ENCODE data around the gene FKBP5.
"Not testable (repeated sequence)": the region's sequence is repeated elsewhere in the genome, so short reads cannot be mapped to it uniquely, and the experiment has no call there.

Gene FKBP5

DNA sequence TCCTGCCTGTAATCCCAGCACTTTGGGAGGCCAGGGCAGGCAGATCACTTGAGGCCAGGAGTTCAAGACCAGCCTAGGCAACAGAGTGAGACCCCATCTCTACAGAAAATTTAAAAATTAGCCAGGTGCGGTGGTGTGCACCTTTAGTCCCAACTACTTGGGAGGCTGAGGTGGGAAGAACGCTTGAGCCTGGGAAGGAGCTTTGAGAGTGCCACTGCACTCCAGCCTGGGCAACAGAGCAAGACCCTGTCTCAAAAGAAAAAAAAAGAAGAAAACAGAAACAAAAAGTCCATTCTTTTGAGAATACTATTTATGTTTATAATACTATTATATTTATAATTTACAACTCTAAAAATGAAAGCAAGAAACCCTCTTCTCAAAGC is 15.4 kb downstream of the FKBP5 start:
- H3K27ac ChIP-seq = peak overlapping the region in 2 of 21 experiments; percentile 19 to 44
- not testable (repeated sequence) for H3K4me3 ChIP-seq

DNA sequence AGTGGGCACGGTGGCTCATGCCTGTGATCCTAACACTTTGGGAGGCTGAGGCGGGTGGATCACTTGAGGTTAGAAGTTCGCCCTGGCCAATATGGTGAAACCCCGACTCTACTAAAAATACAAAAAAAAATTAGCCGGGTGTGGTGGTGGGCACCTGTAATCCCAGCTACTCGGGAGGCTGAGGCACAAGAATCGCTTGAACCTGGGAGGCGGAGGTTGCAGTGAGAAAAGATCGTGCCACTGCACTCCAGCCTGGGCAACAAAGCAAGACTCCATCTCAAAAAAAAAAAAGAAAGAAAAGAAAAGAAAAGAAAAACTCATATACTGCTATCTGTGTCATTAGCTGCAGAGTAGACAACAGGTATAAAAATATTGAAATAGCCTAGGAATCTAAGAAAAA is 18.3 kb downstream of the FKBP5 start:
- not testable (repeated sequence) for H3K27ac ChIP-seq, H3K4me3 ChIP-seq

- H3K4me3 ChIP-seq = no peak overlapping the region
- peak overlapping the region in 13 of 21 experiments; percentile 5 to 77 (median 40) for H3K27ac ChIP-seq
Measured at GRCh38 chr6:35669451-35670045, 19.2 kb downstream of the FKBP5 start.

- H3K27ac ChIP-seq = peak overlapping the region in 12 of 21 experiments; percentile 5 to 77 (median 44)
- H3K4me3 ChIP-seq = no peak overlapping the region
Measured at GRCh38 chr6:35668744-35669450, 19.8 kb downstream of the FKBP5 start.

GRCh38 chr6:35668096-35668495 is 20.6 kb downstream of the FKBP5 start:
- H3K4me3 ChIP-seq = no peak overlapping the region
- peak overlapping the region in 12 of 21 experiments; percentile 3 to 77 (median 60) for H3K27ac ChIP-seq

- no peak overlapping the region for H3K27ac ChIP-seq
- no peak overlapping the region for H3K4me3 ChIP-seq
Measured at GRCh38 chr6:35665573-35665972, 23.1 kb downstream of the FKBP5 start.

DNA sequence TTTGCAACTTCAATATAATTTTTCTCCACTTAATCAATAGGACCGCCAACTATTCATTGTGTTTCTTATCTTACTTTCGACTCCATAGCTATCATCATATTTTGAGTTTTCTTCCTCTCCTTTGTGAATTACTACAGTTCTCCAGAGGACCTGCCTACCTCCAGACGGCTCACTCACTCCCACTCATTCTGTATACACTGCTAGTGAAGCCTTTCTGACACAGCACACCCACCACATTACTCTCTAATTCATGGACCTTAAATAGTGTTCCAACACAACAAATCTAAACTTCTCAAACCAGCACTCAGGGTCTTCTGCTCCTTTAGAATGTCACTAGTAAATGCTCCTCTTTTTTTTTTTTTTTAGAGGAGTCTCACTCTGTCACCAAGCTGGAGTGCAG is 23.8 kb downstream of the FKBP5 start:
- H3K27ac ChIP-seq = no peak overlapping the region

DNA sequence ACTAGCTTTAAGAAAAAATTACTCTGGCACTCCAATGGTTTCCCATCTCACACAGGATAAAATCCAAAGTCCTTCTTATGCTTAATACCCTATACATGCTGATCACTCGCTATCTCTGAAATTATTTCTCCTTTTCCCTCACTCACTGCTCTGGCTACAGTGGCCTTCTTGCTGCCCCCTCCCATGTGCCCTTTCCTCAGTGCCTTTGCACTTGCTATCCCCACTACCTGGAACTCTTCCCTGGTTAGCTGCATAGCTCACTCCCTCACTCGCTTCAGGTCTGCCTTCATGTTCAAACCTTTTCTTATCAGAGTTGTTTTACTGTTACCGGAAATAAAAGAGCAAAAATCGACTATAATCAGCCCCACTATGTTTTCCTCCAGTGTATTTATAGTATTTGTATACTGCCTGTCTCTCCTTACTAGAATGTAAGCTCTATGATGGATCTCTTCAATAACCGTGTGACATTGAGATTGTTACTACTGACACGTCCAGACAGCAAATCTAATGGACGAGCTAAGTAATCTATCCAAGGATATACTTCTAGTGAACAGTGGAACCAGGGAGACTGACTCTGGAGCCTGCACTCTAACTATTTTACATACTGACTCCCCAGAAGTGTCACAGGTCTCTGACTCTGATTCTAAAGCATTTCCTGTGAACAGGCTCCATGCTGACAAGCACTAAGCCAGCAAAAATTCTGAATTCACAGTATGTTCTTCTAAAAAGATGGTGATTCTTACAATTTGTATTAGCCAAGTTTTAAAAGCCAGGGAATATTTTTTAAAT is 25.1 kb downstream of the FKBP5 start:
- H3K27ac ChIP-seq = peak overlapping the region in 8 of 21 experiments; percentile 2 to 69 (median 32)
- H3K4me3 ChIP-seq = no peak overlapping the region

More for the DNA sequence above, 23.8 kb downstream of the FKBP5 start:
- no peak overlapping the region for H3K4me3 ChIP-seq

- Histone ChIP-seq H3K27ac (peak overlapping the region in 7 of 21 experiments; percentile 20 to 69 (median 50)), H3K4me3 (no peak overlapping the region)
Measured at GRCh38 chr6:35662999-35663398, 25.7 kb downstream of the FKBP5 start.

GRCh38 chr6:35654883-35655282 is 33.8 kb downstream of the FKBP5 start:
- H3K4me3 ChIP-seq = no peak overlapping the region
- H3K27ac ChIP-seq = no peak overlapping the region

DNA sequence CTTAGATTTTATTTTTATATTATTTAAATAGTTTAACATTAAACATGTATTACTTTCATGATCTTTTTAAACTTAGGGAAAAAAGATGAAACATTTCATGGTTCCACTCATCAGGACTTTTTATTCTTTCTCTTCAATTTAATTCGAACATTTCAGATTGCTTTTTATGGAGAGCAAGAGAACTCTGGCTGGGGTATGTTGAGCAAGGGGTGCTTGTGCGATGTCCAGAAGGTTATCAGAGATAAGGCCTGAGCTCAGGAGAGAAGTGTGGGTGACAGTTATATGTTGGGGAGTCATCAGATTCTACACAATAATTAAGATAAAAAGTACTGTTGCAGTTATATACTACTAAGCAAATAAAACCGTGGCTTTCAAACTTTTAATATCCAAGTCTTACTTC is 37.5 kb downstream of the FKBP5 start:
- Histone ChIP-seq H3K27ac (no peak overlapping the region), H3K4me3 (no peak overlapping the region)

DNA sequence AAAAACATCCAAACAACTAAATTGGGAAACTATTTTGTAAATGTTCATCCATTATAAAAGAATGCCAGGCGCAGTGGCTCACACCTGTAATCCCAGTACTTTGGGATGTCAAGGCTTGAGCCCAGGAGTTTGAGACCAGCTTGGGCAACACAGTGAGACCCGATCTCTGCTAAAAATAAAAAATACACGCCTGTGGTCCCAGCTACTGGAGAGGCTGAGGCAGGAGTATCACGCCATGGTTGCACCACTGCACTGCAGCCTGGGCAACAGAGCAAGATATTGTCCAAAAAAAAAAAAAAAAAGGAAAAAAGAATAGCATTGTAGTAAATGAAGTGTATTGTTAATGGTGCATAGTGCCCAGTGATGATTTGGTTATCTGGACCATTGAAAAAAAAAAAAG is 38.7 kb downstream of the FKBP5 start:
- H3K27ac ChIP-seq = no peak overlapping the region
- no peak overlapping the region for H3K4me3 ChIP-seq

DNA sequence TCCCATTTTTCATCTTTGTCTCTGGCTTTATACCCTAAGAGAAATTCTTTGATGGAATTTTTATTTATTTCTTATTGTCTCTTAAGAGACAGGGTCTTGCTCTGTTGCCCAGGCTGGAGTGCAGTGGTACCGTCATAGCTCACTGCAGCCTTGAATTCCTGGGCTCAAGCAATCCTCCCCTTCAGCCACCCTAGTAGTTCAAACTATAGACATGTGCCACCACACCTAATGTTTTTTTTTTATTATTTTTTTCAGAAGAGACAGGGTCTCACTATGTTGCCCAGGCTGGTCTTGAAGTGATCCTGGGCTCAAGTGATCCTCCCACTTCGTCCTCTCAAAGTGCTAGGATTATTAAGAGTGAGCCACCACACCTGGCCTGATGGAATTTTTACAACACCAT is 40.5 kb downstream of the FKBP5 start:
- Histone ChIP-seq H3K27ac (no peak overlapping the region), H3K4me3 (no peak overlapping the region)

DNA sequence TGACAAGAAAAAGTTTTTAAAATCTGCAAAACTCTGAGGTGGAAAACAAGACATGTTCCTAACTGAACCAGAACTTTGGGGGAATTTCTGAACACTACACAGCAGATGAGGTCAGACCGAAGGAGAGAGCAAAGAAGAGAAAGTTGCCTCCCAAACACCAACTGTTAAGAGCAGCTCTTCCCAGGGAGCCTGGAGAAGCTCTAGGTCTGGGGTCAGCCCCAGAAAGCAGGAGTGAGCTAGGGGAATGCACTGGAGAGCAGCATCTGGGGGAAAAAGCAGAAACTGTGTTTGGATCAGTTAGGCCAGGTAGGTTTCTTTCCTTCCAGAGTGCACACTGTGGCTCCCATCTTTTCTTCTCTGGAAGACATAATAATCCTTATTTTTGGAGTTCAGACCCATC is 41.3 kb downstream of the FKBP5 start:
- Histone ChIP-seq H3K4me3 (no peak overlapping the region), H3K27ac (no peak overlapping the region)

DNA sequence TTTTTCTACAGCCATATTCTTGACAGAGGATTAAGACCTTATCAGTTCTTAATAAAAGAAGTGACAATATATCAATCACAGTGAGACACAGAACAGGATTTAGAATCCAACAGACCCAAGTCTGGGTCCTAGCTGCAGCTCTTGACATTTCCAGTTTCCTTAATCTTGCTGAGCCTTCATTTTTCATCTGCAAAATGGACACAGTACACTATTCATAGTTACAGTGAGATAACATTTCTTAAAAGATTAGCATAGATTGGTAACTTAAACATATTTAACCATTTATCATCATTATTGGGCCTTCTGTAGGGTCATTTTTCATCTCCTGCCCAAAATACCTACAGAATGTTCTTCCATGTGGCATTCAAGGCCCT is 45.6 kb downstream of the FKBP5 start:
- no peak overlapping the region for H3K27ac ChIP-seq
- no peak overlapping the region for H3K4me3 ChIP-seq

- H3K27ac ChIP-seq = no peak overlapping the region
- no peak overlapping the region for H3K4me3 ChIP-seq
Measured at GRCh38 chr6:35642471-35643161, 46.1 kb downstream of the FKBP5 start.

- Histone ChIP-seq H3K4me3 (no peak overlapping the region), H3K27ac (no peak overlapping the region)
Measured at GRCh38 chr6:35640017-35640664, 48.6 kb downstream of the FKBP5 start.

DNA sequence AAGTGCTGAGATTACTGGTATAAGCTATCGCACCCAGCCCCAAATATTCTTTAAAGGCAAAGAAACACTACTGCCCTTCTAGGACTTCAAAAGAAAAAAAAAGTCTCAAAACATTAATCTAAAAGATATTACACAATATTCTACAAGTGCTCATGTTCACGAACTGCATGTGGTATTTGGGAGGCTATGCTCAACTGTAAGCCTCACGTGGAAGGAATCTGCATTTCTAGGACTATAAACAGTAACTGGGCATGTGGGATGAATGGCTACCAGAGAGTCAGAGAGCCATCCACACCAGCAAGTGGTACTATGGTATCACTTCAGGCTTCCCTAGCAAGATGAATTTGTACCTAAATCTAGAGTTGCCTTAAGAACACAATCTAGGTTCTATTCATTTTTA is 50.0 kb downstream of the FKBP5 start:
- no peak overlapping the region for H3K27ac ChIP-seq

DNA sequence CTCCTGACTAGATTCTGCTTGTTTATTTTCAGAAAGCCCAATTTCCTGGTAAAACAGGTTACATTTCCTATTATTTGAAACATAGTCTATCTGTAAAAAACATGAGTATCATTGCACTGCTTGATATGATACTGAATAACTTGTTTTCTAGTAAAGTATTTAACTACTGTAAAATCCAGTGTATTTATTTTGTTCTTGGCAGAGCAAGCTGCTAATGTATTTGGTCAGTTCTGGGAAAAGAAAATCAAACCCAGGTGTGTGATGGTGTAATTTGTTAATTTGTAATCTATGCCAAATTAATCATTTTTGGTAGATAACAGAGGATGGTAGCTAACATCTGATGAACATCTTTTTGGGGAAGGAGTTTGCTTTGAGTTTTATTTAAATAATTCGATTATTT is 50.8 kb downstream of the FKBP5 start:
- Histone ChIP-seq H3K4me3 (no peak overlapping the region), H3K27ac (no peak overlapping the region)

More for the DNA sequence above, 50.0 kb downstream of the FKBP5 start:
- no peak overlapping the region for H3K4me3 ChIP-seq
